Aorta (tissue), 5 donors: ENCODE data around the gene FAT1. TPM values are rescaled to one million over a fixed set of nuclear protein-coding genes. Genes with fewer than 3 reads are reported as not detected.

Experiments
- ATAC-seq: fragments of 200-7000 bp; cut with Tn5 transposase; one replicate; pipeline ENCODE4 v1.9.1; 2022; ENCODE audit warnings: moderate library complexity; ENCODE audit not compliant: low FRiP score
- DNase-seq, 2 donors: peaks; one replicate each; pipeline ENCODE4 v3.0.0-alpha.2; 2020
- H3K27ac ChIP-seq, 2 donors: one replicate each; pipeline ENCODE4 v1.5.1; 2013; ENCODE audit warnings: low read length in 2 of 2, mild to moderate bottlenecking in 2 of 2, moderate library complexity in 2 of 2, control low read depth in 1 of 2, inconsistent platforms in 1 of 2, low read depth in 1 of 2
- H3K27me3 ChIP-seq, 2 donors: one replicate each; pipeline ENCODE4 v1.6.1; 2013; ENCODE audit warnings: control low read depth in 1 of 2, low read length in 1 of 2, mild to moderate bottlenecking in 1 of 2, moderate library complexity in 1 of 2; ENCODE audit not compliant: insufficient read depth in 2 of 2, control insufficient read depth in 1 of 2
- H3K36me3 ChIP-seq, 2 donors: one replicate each; pipeline ENCODE4 v1.6.1; 2013; ENCODE audit warnings: control low read depth in 1 of 2, low read length in 1 of 2, mild to moderate bottlenecking in 1 of 2; ENCODE audit not compliant: insufficient read depth in 2 of 2, control insufficient read depth in 1 of 2
- H3K4me1 ChIP-seq, 2 donors: one replicate each; pipeline ENCODE4 v1.6.1; 2013; ENCODE audit warnings: low read length in 2 of 2, control low read depth in 1 of 2, mild to moderate bottlenecking in 1 of 2, moderate library complexity in 1 of 2; ENCODE audit not compliant: insufficient read depth in 2 of 2, control insufficient read depth in 1 of 2
- H3K4me3 ChIP-seq, 2 donors: one replicate each; pipeline ENCODE4 v1.5.1; 2013; ENCODE audit warnings: low read length in 2 of 2, control low read depth in 1 of 2, mild to moderate bottlenecking in 1 of 2
- H3K9me3 ChIP-seq: one replicate; pipeline ENCODE4 v1.6.1; 2013; ENCODE audit warnings: mild to moderate bottlenecking, low read length; ENCODE audit not compliant: control insufficient read depth
- WGBS, 2 donors: extraction: QIAGEN DNeasy Blood & Tissue Kit; methylation state at CpG; one replicate each; pipeline ENCODE4 v1.1.7; 2013; 5-methylcytosine and 5-hydroxymethylcytosine counted together
- intact Hi-C, 2 donors: fragments of 100-400 bp; cut with DNase I; formaldehyde crosslinking; loops; one replicate each; pipeline versions ENCODE4 v1.14.2 to v1.15.0; 2022
- polyA plus RNA-seq, 2 donors: library from polyadenylated mRNA; stranded (reverse); fragments of 200-250 nt; gene quantifications; one replicate each; pipeline ENCODE4 v1.2.3, GENCODE V29; 2013
- total RNA-seq, 2 donors: library from RNA; stranded (reverse); fragmentation: NEBNext Ultra II Directional; extraction: Animal tissue kit (Norgen Biotek cat#: 25700); gene quantifications; one replicate each; pipeline ENCODE4 v1.2.1, GENCODE V29; 2021
- donor health status: healthy with polysubstance abuse.
- donor health status: Bipolar disorder and iron deficiency.
- donor health status: DM: no; HTN: no; CAD: no.
- donor health status: DM: no; HTN: no; CAD: no.
- donor health status: DM: yes; HTN: yes; CAD: no.

FAT1 gene
- total and polyA plus RNA-seq, 4 donors: 23.5 to 106 (median 68.2) TPM

GRCh38 chr4:186719925-186720694, 3.5 kb downstream of the FAT1 start:
- 82 to 84% methylated on average over 4 of the region's 4 CpGs for WGBS, 2 donors
- H3K36me3 ChIP-seq: no peaks in the 10 kb centered on the region
- H3K27ac ChIP-seq: no peak overlapping the region
- no peak for DNase-seq
- H3K4me3 ChIP-seq: no peak overlapping the region
- no peaks in the 10 kb centered on the region for H3K27me3 ChIP-seq
- peaks cover 1 to 3% of the 10 kb centered on the region in 2 donors for H3K4me1 ChIP-seq
- no peak for ATAC-seq
- no peaks in the 10 kb centered on the region for H3K9me3 ChIP-seq
- intact Hi-C loops: loop anchor here (2.0 to 10.0 kb wide), 8 partner anchors 33 to 1315 kb away; no protein-coding TSS in a partner anchor

- ATAC-seq: no peak
- intact Hi-C loops: no loop called here
- no peaks in the 10 kb centered on the region for H3K36me3 ChIP-seq
- no peak overlapping the region for H3K27ac ChIP-seq
- H3K4me1 ChIP-seq: peaks cover 1 to 3% of the 10 kb centered on the region in 2 donors
- DNase-seq: no peak
- H3K27me3 ChIP-seq: no peaks in the 10 kb centered on the region
- WGBS, 2 donors: 89 to 94% methylated on average over 4 of the region's 4 CpGs
- no peaks in the 10 kb centered on the region for H3K9me3 ChIP-seq
- H3K4me3 ChIP-seq: no peak overlapping the region
Measured at GRCh38 chr4:186717556-186717955, 6.1 kb downstream of the FAT1 start.

DNA sequence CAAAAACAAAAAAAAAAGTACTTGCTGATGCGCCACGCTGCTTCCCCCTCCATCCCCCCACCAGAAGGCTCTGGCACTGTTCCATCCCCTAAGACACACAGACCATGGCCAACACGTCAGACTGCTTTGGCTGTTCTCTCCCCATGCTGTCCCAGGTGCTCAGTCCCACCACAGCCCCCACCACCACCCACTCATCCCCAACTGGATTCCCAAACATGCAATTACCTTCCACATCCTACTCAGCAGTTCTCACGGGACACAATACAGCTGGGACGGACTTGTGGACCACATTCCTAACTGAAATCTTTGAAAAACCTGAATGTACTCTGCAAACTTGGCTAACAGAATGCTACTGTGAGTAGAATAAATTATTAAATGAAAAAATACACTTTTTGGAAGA, 8.6 kb downstream of the FAT1 start:
- intact Hi-C loops: no loop called here
- no peak for DNase-seq
- Histone ChIP-seq H3K4me1 (peaks cover 1 to 3% of the 10 kb centered on the region in 2 donors), H3K4me3 (no peak overlapping the region), H3K36me3 (no peaks in the 10 kb centered on the region), H3K27me3 (no peaks in the 10 kb centered on the region), H3K27ac (no peak overlapping the region), H3K9me3 (no peaks in the 10 kb centered on the region)
- no peak for ATAC-seq
- WGBS, 2 donors: 44 to 49% methylated on average over 5 of the region's 5 CpGs

DNA sequence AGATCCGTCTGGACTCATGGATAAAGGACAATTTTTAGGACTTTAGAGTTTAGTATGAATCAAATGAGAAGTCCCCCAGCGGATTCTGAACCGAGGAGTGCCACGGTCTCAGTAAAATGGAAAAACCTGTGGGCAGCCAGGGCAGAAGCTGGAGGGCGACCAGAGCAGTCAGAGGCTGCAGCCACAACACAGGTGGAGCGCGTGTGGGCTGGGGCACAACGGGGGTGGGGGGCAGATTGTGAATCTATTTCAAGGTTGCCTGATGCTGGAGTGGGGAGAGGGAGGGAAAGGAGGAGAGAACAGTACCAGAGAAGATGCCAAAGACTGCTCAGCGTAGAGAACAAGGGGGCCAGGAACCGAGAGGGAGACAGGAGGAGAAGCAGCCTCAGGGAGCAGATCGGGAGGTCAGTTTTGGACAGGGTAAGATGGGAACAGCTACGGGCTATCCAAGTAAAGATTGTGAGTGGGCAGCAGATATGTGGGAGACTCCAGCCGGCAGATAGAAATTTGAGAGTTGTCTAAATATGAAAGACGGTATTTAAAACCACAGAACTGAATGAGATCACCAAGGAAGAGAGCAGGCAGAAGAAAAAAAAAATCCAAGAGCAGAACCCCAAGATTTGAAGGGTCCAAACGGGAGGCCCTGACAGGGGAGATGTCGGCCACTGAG, 9.5 kb downstream of the FAT1 start:
- Histone ChIP-seq H3K4me3 (no peak overlapping the region), H3K27me3 (no peaks in the 10 kb centered on the region), H3K36me3 (no peaks in the 10 kb centered on the region), H3K27ac (no peak overlapping the region), H3K9me3 (no peaks in the 10 kb centered on the region), H3K4me1 (peaks cover 1 to 3% of the 10 kb centered on the region in 2 donors)
- ATAC-seq (peak; percentile 41), DNase-seq (no peak)
- 82% methylated on average over 16 of the region's 16 CpGs for WGBS, 2 donors
- intact Hi-C loops: no loop called here

GRCh38 chr4:186712690-186713089, 11.0 kb downstream of the FAT1 start:
- Histone ChIP-seq H3K9me3 (no peaks in the 10 kb centered on the region), H3K4me3 (no peak overlapping the region), H3K27me3 (no peaks in the 10 kb centered on the region), H3K27ac (no peak overlapping the region), H3K36me3 (peaks cover 0 to 7% of the 10 kb centered on the region in 2 donors), H3K4me1 (peaks cover 1 to 3% of the 10 kb centered on the region in 2 donors)
- ATAC-seq (no peak), DNase-seq (no peak)
- WGBS, 2 donors: 64 to 71% methylated on average over 7 of the region's 7 CpGs
- intact Hi-C loops: no loop called here

GRCh38 chr4:186710521-186711119, 13.0 kb downstream of the FAT1 start:
- 51 to 52% methylated on average over 5 of the region's 5 CpGs for WGBS, 2 donors
- H3K27me3 ChIP-seq: no peaks in the 10 kb centered on the region
- ATAC-seq (no peak), DNase-seq (no peak)
- peaks cover 0 to 7% of the 10 kb centered on the region in 2 donors for H3K36me3 ChIP-seq
- H3K4me3 ChIP-seq: no peak overlapping the region
- no peak overlapping the region for H3K27ac ChIP-seq
- peaks cover 0 to 2% of the 10 kb centered on the region in 2 donors for H3K4me1 ChIP-seq
- intact Hi-C loops: no loop called here
- no peaks in the 10 kb centered on the region for H3K9me3 ChIP-seq

GRCh38 chr4:186709517-186709916, 14.1 kb downstream of the FAT1 start:
- Histone ChIP-seq H3K4me3 (no peak overlapping the region), H3K9me3 (no peaks in the 10 kb centered on the region), H3K27ac (no peak overlapping the region), H3K4me1 (peaks cover 0 to 2% of the 10 kb centered on the region in 2 donors), H3K36me3 (peaks cover 0 to 7% of the 10 kb centered on the region in 2 donors), H3K27me3 (no peaks in the 10 kb centered on the region)
- 24 to 25% methylated on average over 9 of the region's 9 CpGs for WGBS, 2 donors
- DNase-seq (no peak), ATAC-seq (no peak)
- intact Hi-C loops: no loop called here

- Histone ChIP-seq H3K9me3 (no peaks in the 10 kb centered on the region), H3K36me3 (peaks cover 0 to 7% of the 10 kb centered on the region in 2 donors), H3K27me3 (no peaks in the 10 kb centered on the region), H3K27ac (no peak overlapping the region), H3K4me3 (no peak overlapping the region), H3K4me1 (peaks cover under 1 to 2% of the 10 kb centered on the region in 2 donors)
- ATAC-seq: no peak
- intact Hi-C loops: no loop called here
- 94% methylated on average over 6 of the region's 6 CpGs for WGBS, 2 donors
- no peak for DNase-seq
Measured at GRCh38 chr4:186708554-186708953, 15.1 kb downstream of the FAT1 start.
